COLO668 (cell line): ENCODE measurements around the gene SMC2.

ENCODE experiments used
- DNase-seq: peaks from one replicate; lab custom pipeline; 2025; ENCODE audit not compliant: unreplicated experiment; lab: John Stamatoyannopoulos, UW

SMC2 gene

GRCh38 chr9:104104360-104104759, 10.3 kb downstream of the SMC2 start:
- no peak for DNase-seq

- no peak for DNase-seq
Measured at GRCh38 chr9:104107799-104108198, 13.7 kb downstream of the SMC2 start.

- no peak for DNase-seq
Measured at GRCh38 chr9:104108315-104108714, 14.2 kb downstream of the SMC2 start.

- no peak for DNase-seq
Measured at GRCh38 chr9:104110509-104110908, 16.4 kb downstream of the SMC2 start.

GRCh38 chr9:104118916-104119315, 24.8 kb downstream of the SMC2 start:
- DNase-seq = peak; percentile 29

GRCh38 chr9:104121022-104121421, 26.9 kb downstream of the SMC2 start:
- DNase-seq = no peak

- DNase-seq = no peak
Measured at GRCh38 chr9:104138243-104138868, 44.2 kb downstream of the SMC2 start.

- DNase-seq = no peak
Measured at GRCh38 chr9:104142799-104143549, 48.9 kb downstream of the SMC2 start.

GRCh38 chr9:104143550-104143910, 49.4 kb downstream of the SMC2 start:
- DNase-seq = no peak

- DNase-seq = no peak
Measured at GRCh38 chr9:104144336-104144735, 50.2 kb downstream of the SMC2 start.

- no peak for DNase-seq
Measured at GRCh38 chr9:104173067-104173466, 79.0 kb downstream of the SMC2 start.

- peak; percentile 12 for DNase-seq
Measured at GRCh38 chr9:104177003-104177611, 83.0 kb downstream of the SMC2 start.

- no peak for DNase-seq
Measured at GRCh38 chr9:104177676-104178075, 83.6 kb downstream of the SMC2 start.
